Liver (tissue), 9 donors: ENCODE measurements around the gene MED26. TPM values are rescaled to one million over a fixed set of nuclear protein-coding genes. Genes with fewer than 3 reads are reported as not detected.

Experiments used
- DNase-seq: peaks from one replicate; pipeline ENCODE4 v3.0.0-alpha.2; 2017; ENCODE audit warnings: low spot score
- H3K27ac ChIP-seq, 2 donors: one replicate each; pipeline ENCODE4 v1.7.0; 2013; ENCODE audit warnings: inconsistent platforms in 2 of 2, low read length in 2 of 2, control low read depth in 1 of 2, low read depth in 1 of 2, mild to moderate bottlenecking in 1 of 2
- H3K27me3 ChIP-seq, 4 donors: one replicate each; pipeline versions ENCODE4 v1.6.1 to v1.7.0; 2013; ENCODE audit warnings: low read length in 3 of 4, inconsistent platforms in 1 of 4, mild to moderate bottlenecking in 1 of 4, moderate library complexity in 1 of 4; ENCODE audit not compliant: control insufficient read depth in 4 of 4, insufficient read depth in 4 of 4
- H3K36me3 ChIP-seq, 4 donors: one replicate each; pipeline versions ENCODE4 v1.6.1 to v1.7.0; 2013; ENCODE audit warnings: low read length in 3 of 4, mild to moderate bottlenecking in 3 of 4, low read depth in 1 of 4, moderate library complexity in 1 of 4; ENCODE audit not compliant: control insufficient read depth in 4 of 4, insufficient read depth in 3 of 4
- H3K4me1 ChIP-seq, 4 donors: one replicate each; pipeline versions ENCODE4 v1.6.1 to v1.7.0; 2013; ENCODE audit warnings: low read length in 3 of 4, mild to moderate bottlenecking in 3 of 4, moderate library complexity in 1 of 4; ENCODE audit not compliant: control insufficient read depth in 4 of 4, insufficient read depth in 4 of 4
- H3K4me3 ChIP-seq, 3 donors: one replicate each; pipeline versions ENCODE4 v1.6.1 to v1.7.0; 2013; ENCODE audit warnings: low read length in 3 of 3, control low read depth in 1 of 3, low read depth in 1 of 3, mild to moderate bottlenecking in 1 of 3
- H3K9ac ChIP-seq, 2 donors: one replicate each; pipeline ENCODE4 v1.7.0; 2013; ENCODE audit warnings: low read length in 2 of 2, mild to moderate bottlenecking in 2 of 2, moderate library complexity in 2 of 2, control low read depth in 1 of 2, low read depth in 1 of 2
- H3K9me3 ChIP-seq, 4 donors: one replicate each; pipeline versions ENCODE4 v1.6.1 to v1.7.0; 2013; ENCODE audit warnings: low read length in 3 of 4; ENCODE audit not compliant: control insufficient read depth in 4 of 4
- ATF3 ChIP-seq: IDR thresholded peaks from 2 replicates; pipeline ENCODE4 v1.6.1; 2016; ENCODE audit warnings: antibody characterized with exemption
- CTCF ChIP-seq: fragments of 150-350 bp; IDR thresholded peaks from 2 replicates; pipeline ENCODE4 v1.5.1; 2017; ENCODE audit warnings: improper control_type of control experiment, low read depth, low read length; ENCODE audit not compliant: missing input control
- EGR1 ChIP-seq, 2 donors: IDR thresholded peaks; 2 replicates each; pipeline ENCODE4 v1.6.1; 2016 to 2018; ENCODE audit warnings: antibody characterized with exemption in 2 of 2, low read depth in 2 of 2
- FOXA1 ChIP-seq: IDR thresholded peaks from 2 replicates; pipeline ENCODE4 v1.6.1; 2016; ENCODE audit warnings: antibody characterized with exemption
- FOXA2 ChIP-seq: IDR thresholded peaks from 2 replicates; pipeline ENCODE4 v1.6.1; 2016; ENCODE audit warnings: antibody characterized with exemption
- GABPA ChIP-seq, 2 donors: IDR thresholded peaks in 1 of 2; conservative IDR thresholded peaks in 1 of 2; 2 replicates each; pipeline ENCODE4 v1.6.1; 2016; ENCODE audit warnings: antibody characterized with exemption in 2 of 2, mild to moderate bottlenecking in 1 of 2, moderate library complexity in 1 of 2
- HNF4A ChIP-seq, 2 donors: conservative IDR thresholded peaks; 2 replicates each; pipeline ENCODE4 v1.6.1; 2016; ENCODE audit warnings: antibody characterized with exemption in 2 of 2, mild to moderate bottlenecking in 2 of 2
- HNF4G ChIP-seq: IDR thresholded peaks from 2 replicates; pipeline ENCODE4 v1.6.1; 2016; ENCODE audit warnings: antibody characterized with exemption
- JUND ChIP-seq, 2 donors: IDR thresholded peaks; 2 replicates each; pipeline ENCODE4 v1.6.1; 2016; ENCODE audit warnings: antibody characterized with exemption in 2 of 2
- MAX ChIP-seq: IDR thresholded peaks from 2 replicates; pipeline ENCODE4 v1.6.1; 2016; ENCODE audit warnings: antibody characterized with exemption
- NR2F2 ChIP-seq: IDR thresholded peaks from 2 replicates; pipeline ENCODE4 v1.6.1; 2016; ENCODE audit warnings: antibody characterized with exemption
- RAD21 ChIP-seq, 2 donors: IDR thresholded peaks; 2 replicates each; pipeline ENCODE4 v1.6.1; 2016; ENCODE audit warnings: antibody characterized with exemption in 2 of 2, mild to moderate bottlenecking in 2 of 2
- REST ChIP-seq: IDR thresholded peaks from 2 replicates; pipeline ENCODE4 v1.6.1; 2016; ENCODE audit warnings: antibody characterized with exemption, mild to moderate bottlenecking
- RXRA ChIP-seq, 2 donors: IDR thresholded peaks; 2 replicates each; pipeline ENCODE4 v1.6.1; 2017 to 2018; ENCODE audit warnings: antibody characterized with exemption in 2 of 2, mild to moderate bottlenecking in 1 of 2
- SP1 ChIP-seq: IDR thresholded peaks from 2 replicates; pipeline ENCODE4 v1.6.1; 2018; ENCODE audit warnings: antibody characterized with exemption, mild to moderate bottlenecking
- TAF1 ChIP-seq: conservative IDR thresholded peaks from 2 replicates; pipeline ENCODE4 v1.6.1; 2016; ENCODE audit warnings: antibody characterized with exemption, mild to moderate bottlenecking
- YY1 ChIP-seq: IDR thresholded peaks from 2 replicates; pipeline ENCODE4 v1.6.1; 2016; ENCODE audit warnings: antibody characterized with exemption, mild to moderate bottlenecking
- ZBTB33 ChIP-seq: IDR thresholded peaks from 2 replicates; pipeline ENCODE4 v1.6.1; 2016; ENCODE audit warnings: antibody characterized with exemption
- WGBS: extraction: QIAGEN DNeasy Blood & Tissue Kit; methylation state at CpG from one replicate; pipeline ENCODE4 v1.1.7; 2013; 5-methylcytosine and 5-hydroxymethylcytosine counted together
- polyA plus RNA-seq, 2 donors: library from polyadenylated mRNA; stranded (reverse) in 1 of 2; unstranded in 1 of 2; fragments of 200-250 nt in 1 of 2; fragments of >200 nt in 1 of 2; fragmentation: Nextera tagmentation in 1 of 2; extraction: Ambion mirVana in 1 of 2; gene quantifications; one replicate each; pipeline versions ENCODE4 v1.2.1 to v1.2.3, GENCODE V29; 2013 to 2015
- total RNA-seq, 2 donors: library from RNA; depleted of rRNA; stranded (reverse); fragments of >200 nt; gene quantifications; one replicate each; pipeline ENCODE4 v1.2.3, GENCODE V29; 2014
- donor health status: healthy.
- donor health status: healthy.
- donor health status: healthy.
- donor health status: healthy.
- donor health status: healthy.

MED26 gene
- total and polyA plus RNA-seq, 4 donors: 1.5 to 3.8 (median 3.2) TPM

GRCh38 chr19:16542045-16542909, 85.7 kb downstream of the MED26 start, which contains the start of gene CHERP:
Gene CHERP, minus strand, starts transcription at chr19:16542437. Its CDS starts 59 bp downstream, at chr19:16542378.
- Histone ChIP-seq H3K27me3 (no peaks in the 10 kb centered on the region), H3K4me3 (peak within 1 kb of the TSS; percentile 91 to 99 (median 99)), H3K9ac (peak within 1 kb of the TSS; percentile 93 to 97), H3K9me3 (no peaks in the 10 kb centered on the region), H3K27ac (peak within 1 kb of the TSS; percentile 91 to 93), H3K4me1 (peaks cover 11 to 47% (median 38%) of the 10 kb centered on the region in 4 donors), H3K36me3 (peaks cover 0 to 13% (median 3%) of the 10 kb centered on the region in 4 donors)
- TF ChIP-seq TAF1 (no peak), NR2F2 (no peak), HNF4A (conservative IDR thresholded peaks at IDR 0.05) (no peak), SP1 (peak; percentile 39), FOXA2 (no peak), CTCF (no peak), HNF4G (no peak), ZBTB33 (peak; percentile 98), JUND (IDR thresholded peaks at IDR 0.05) (no peak), GABPA (IDR thresholded peaks at IDR 0.05 in 1 of 2, conservative IDR thresholded peaks at IDR 0.05 in 1 of 2) (peak; percentile 84 to 98), FOXA1 (no peak), MAX (no peak), EGR1 (IDR thresholded peaks at IDR 0.05; ENCODE audit: low read depth in 2 of 2) (no peak), ATF3 (no peak), REST (no peak), RAD21 (IDR thresholded peaks at IDR 0.05) (peak in 1 of 2 donors; percentile 42), RXRA (IDR thresholded peaks at IDR 0.05) (peak in 1 of 2 donors; percentile 14), YY1 (peak; percentile 83)
- DNase-seq: peak; percentile 92
- WGBS: under 1% methylated on average over 108 of the region's 108 CpGs
